HepG2 (cell line): ENCODE measurements around the gene MGLL.

Source experiments
- HES4 ChIP-seq: sonication (generic); formaldehyde crosslinking; IDR thresholded peaks from 2 replicates; pipeline ENCODE4 v1.9.0; 2021; ENCODE audit warnings: mild to moderate bottlenecking, missing genetic modification reagents, borderline replicate concordance
- POLR2A ChIP-seq, 2 experiments: IDR thresholded peaks; 2 replicates each; pipeline ENCODE4 v1.6.1; 2011; ENCODE audit warnings: low read depth in 2 of 2, low read length in 2 of 2, mild to moderate bottlenecking in 1 of 2, moderate library complexity in 1 of 2; ENCODE audit not compliant: insufficient read depth in 1 of 2
- SRY ChIP-seq: sonication (generic); formaldehyde crosslinking; IDR thresholded peaks from 2 replicates; pipeline ENCODE4 v1.8.0; 2022; ENCODE audit warnings: mild to moderate bottlenecking, missing genetic modification reagents
- ZNF619 ChIP-seq: sonication (generic); formaldehyde crosslinking; IDR thresholded peaks from 2 replicates; pipeline ENCODE4 v1.4.0; 2020; ENCODE audit warnings: mild to moderate bottlenecking, missing genetic modification reagents
- ZNF644 ChIP-seq: IDR thresholded peaks from 2 replicates; pipeline ENCODE4 v1.6.1; 2016; ENCODE audit warnings: low read depth
- TF ChIP-seq, protein P1 (sequence below): sonication (generic); formaldehyde crosslinking; IDR thresholded peaks from 2 replicates; pipeline ENCODE4 v1.5.1; 2020; ENCODE audit warnings: mild to moderate bottlenecking, missing genetic modification reagents, borderline replicate concordance

DNA sequence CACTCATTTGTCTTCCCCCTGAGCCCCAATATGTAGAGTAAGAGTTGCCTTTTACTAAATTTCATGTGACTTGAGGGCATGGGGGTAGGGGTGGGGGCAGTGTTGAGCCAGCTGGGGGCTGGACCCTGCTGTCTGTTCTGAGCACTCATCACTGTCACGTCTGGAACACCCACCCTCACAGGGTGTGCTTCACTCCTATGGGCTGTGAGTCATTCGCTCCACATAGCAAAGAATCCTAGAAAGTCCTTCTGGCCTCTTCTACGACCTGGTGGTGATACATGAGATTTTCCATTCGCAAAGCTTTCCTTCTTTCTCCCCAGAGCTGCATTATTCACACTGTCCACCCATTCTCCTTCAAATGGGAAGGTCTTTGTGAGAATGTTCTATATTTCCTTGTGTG is 43.6 kb upstream of the MGLL start:
- TF ChIP-seq SRY (CRISPR knock-in tag) (no peak), POLR2A (IDR thresholded peaks at IDR 0.05; ENCODE audit: insufficient read depth in 1 of 2, low read depth in 2 of 2, low read length in 2 of 2) (no peak), ZNF619 (no peak), ZNF644 (CRISPR knock-in tag) (no peak), HES4 (no peak)
- TF ChIP-seq, protein P1, sequence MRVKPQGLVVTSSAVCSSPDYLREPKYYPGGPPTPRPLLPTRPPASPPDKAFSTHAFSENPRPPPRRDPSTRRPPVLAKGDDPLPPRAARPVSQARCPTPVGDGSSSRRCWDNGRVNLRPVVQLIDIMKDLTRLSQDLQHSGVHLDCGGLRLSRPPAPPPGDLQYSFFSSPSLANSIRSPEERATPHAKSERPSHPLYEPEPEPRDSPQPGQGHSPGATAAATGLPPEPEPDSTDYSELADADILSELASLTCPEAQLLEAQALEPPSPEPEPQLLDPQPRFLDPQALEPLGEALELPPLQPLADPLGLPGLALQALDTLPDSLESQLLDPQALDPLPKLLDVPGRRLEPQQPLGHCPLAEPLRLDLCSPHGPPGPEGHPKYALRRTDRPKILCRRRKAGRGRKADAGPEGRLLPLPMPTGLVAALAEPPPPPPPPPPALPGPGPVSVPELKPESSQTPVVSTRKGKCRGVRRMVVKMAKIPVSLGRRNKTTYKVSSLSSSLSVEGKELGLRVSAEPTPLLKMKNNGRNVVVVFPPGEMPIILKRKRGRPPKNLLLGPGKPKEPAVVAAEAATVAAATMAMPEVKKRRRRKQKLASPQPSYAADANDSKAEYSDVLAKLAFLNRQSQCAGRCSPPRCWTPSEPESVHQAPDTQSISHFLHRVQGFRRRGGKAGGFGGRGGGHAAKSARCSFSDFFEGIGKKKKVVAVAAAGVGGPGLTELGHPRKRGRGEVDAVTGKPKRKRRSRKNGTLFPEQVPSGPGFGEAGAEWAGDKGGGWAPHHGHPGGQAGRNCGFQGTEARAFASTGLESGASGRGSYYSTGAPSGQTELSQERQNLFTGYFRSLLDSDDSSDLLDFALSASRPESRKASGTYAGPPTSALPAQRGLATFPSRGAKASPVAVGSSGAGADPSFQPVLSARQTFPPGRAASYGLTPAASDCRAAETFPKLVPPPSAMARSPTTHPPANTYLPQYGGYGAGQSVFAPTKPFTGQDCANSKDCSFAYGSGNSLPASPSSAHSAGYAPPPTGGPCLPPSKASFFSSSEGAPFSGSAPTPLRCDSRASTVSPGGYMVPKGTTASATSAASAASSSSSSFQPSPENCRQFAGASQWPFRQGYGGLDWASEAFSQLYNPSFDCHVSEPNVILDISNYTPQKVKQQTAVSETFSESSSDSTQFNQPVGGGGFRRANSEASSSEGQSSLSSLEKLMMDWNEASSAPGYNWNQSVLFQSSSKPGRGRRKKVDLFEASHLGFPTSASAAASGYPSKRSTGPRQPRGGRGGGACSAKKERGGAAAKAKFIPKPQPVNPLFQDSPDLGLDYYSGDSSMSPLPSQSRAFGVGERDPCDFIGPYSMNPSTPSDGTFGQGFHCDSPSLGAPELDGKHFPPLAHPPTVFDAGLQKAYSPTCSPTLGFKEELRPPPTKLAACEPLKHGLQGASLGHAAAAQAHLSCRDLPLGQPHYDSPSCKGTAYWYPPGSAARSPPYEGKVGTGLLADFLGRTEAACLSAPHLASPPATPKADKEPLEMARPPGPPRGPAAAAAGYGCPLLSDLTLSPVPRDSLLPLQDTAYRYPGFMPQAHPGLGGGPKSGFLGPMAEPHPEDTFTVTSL (CRISPR knock-in tag) = no peak
